Stimulated activated naive B cell treated with anti-CD40 and anti-IgM and Interleukin-4, amounts not matched to agents 10 μg/mL and 1 μg/mL and 100 μg/mL, for 72 hours (primary cell): ENCODE measurements around the gene CD47.

ENCODE experiments used
- ATAC-seq, 2 donors: fragments of 150-1000 bp; cut with Tn5 transposase; replicated peaks; 2 replicates each; pipeline ENCODE4 v1.10.0; 2021; ENCODE audit warnings: moderate library complexity in 1 of 2
- DNase-seq: peaks from one replicate; pipeline ENCODE4 v3.0.0; 2021
- H3K27ac Mint-ChIP-seq: one replicate; pipeline ENCODE4 v1.8.0; 2022; ENCODE audit warnings: mild to moderate bottlenecking, mixed read lengths
- H3K27me3 Mint-ChIP-seq, 2 donors: one replicate each; pipeline ENCODE4 v1.8.0; 2022; ENCODE audit warnings: mixed read lengths in 2 of 2
- H3K36me3 Mint-ChIP-seq, 2 donors: one replicate each; pipeline ENCODE4 v1.8.0; 2022; ENCODE audit warnings: mixed read lengths in 2 of 2, mild to moderate bottlenecking in 1 of 2
- H3K4me1 Mint-ChIP-seq, 2 donors: one replicate each; pipeline ENCODE4 v1.8.0; 2022; ENCODE audit warnings: mixed read lengths in 2 of 2, mild to moderate bottlenecking in 1 of 2
- H3K4me3 Mint-ChIP-seq, 2 donors: one replicate each; pipeline ENCODE4 v1.8.0; 2022; ENCODE audit warnings: mild to moderate bottlenecking in 2 of 2, mixed read lengths in 2 of 2, moderate library complexity in 1 of 2
- H3K9me3 Mint-ChIP-seq, 2 donors: one replicate each; pipeline ENCODE4 v1.8.0; 2022; ENCODE audit warnings: mixed read lengths in 2 of 2, mild to moderate bottlenecking in 1 of 2

The CD47 gene

GRCh38 chr3:108037770-108038169 is 53.1 kb downstream of the CD47 start:
- no peaks in the 10 kb centered on the region for H3K27me3 Mint-ChIP-seq
- H3K36me3 Mint-ChIP-seq: peaks cover 34 to 58% of the 10 kb centered on the region in 2 donors
- ATAC-seq (no peak), DNase-seq (no peak)
- no peaks in the 10 kb centered on the region for H3K9me3 Mint-ChIP-seq
- peak overlapping the region; percentile 70 for H3K27ac Mint-ChIP-seq
- H3K4me1 Mint-ChIP-seq: peaks cover 25 to 35% of the 10 kb centered on the region in 2 donors
- H3K4me3 Mint-ChIP-seq: no peak overlapping the region

- Mint-ChIP-seq H3K4me3 (peak overlapping the region; percentile 0 to 44), H3K27ac (peak overlapping the region; percentile 91), H3K27me3 (no peaks in the 10 kb centered on the region), H3K9me3 (no peaks in the 10 kb centered on the region), H3K4me1 (peaks cover 28 to 35% of the 10 kb centered on the region in 2 donors), H3K36me3 (peaks cover 36 to 55% of the 10 kb centered on the region in 2 donors)
- ATAC-seq (peak; percentile 89 to 93), DNase-seq (peak; percentile 23)
These were observed 53.7 kb downstream of the CD47 start for GRCh38 chr3:108036984-108037741.

DNA sequence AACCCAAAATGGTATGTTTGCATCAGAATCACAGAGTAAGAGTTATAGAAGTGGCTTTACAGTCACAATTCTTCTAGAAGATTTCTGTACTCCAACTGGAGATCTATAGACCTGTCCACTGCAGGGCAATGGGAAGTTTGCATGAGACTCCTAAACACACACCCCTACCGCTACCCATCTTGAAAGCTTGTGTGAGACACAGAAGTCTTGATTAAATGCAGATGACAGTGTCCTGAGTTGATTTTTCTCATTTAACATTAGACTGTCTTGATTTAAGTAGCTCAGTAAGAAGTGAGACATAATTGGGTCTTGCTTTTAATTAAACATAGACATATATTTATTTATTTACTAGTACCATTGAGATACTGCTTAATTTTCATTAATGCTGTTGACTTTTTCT is 54.4 kb downstream of the CD47 start:
- peaks cover 28 to 35% of the 10 kb centered on the region in 2 donors for H3K4me1 Mint-ChIP-seq
- H3K36me3 Mint-ChIP-seq: peaks cover 40 to 57% of the 10 kb centered on the region in 2 donors
- DNase-seq: no peak
- ATAC-seq: no peak
- no peaks in the 10 kb centered on the region for H3K27me3 Mint-ChIP-seq
- no peak overlapping the region for H3K4me3 Mint-ChIP-seq
- peak overlapping the region; percentile 91 for H3K27ac Mint-ChIP-seq
- H3K9me3 Mint-ChIP-seq: no peaks in the 10 kb centered on the region

DNA sequence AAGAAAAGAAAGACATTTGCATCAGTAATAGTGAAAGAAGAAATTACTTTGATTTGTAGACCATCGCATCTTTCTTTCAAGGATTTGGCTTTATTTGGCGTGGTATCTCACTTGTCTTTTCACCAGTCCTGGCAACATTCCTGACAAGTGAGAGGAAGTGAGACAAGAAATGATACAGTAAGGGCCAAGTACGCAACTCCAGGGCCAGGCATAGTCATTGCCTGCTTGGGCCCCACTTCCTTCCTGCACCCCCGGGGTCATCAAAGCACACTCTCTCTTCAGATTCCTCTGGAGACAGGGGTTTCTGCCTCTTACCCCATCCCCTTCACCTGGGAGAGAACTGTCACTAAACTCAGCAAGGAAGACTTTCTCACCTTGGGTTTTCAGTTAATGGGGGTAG is 55.1 kb downstream of the CD47 start:
- H3K4me3 Mint-ChIP-seq: peak overlapping the region in 1 of 2 donors; percentile 23
- H3K36me3 Mint-ChIP-seq: peaks cover 42 to 55% of the 10 kb centered on the region in 2 donors
- DNase-seq: peak; percentile 15
- peak; percentile 51 to 56 for ATAC-seq
- H3K27me3 Mint-ChIP-seq: no peaks in the 10 kb centered on the region
- no peaks in the 10 kb centered on the region for H3K9me3 Mint-ChIP-seq
- peak overlapping the region; percentile 73 for H3K27ac Mint-ChIP-seq
- H3K4me1 Mint-ChIP-seq: peaks cover 28 to 35% of the 10 kb centered on the region in 2 donors

GRCh38 chr3:108031895-108032294 is 58.9 kb downstream of the CD47 start:
- H3K27ac Mint-ChIP-seq: peak overlapping the region; percentile 25
- no peaks in the 10 kb centered on the region for H3K9me3 Mint-ChIP-seq
- no peak for DNase-seq
- no peaks in the 10 kb centered on the region for H3K27me3 Mint-ChIP-seq
- no peak overlapping the region for H3K4me3 Mint-ChIP-seq
- ATAC-seq: no peak
- peaks cover 16 to 18% of the 10 kb centered on the region in 2 donors for H3K4me1 Mint-ChIP-seq
- peaks cover 50 to 59% of the 10 kb centered on the region in 2 donors for H3K36me3 Mint-ChIP-seq

DNA sequence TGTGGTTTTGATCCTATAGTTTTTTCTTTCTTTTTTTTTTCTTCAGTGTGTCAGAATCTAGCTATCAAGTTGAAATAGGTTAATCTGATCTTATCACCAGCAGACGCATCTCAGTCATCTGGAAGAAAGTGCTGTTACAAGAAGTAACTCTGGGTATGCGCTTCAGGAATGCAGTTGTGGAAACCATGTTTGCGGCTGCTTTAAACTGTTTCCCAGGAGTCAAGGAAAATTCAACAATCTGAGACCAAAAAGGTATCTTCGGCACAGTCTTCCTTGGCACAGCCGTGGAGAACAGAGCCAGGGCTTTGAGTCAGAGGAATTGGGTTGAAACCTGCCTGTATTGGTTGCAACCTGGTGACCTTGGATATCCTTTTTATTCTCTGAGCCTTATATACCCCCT is 59.9 kb downstream of the CD47 start:
- H3K4me1 Mint-ChIP-seq: peaks cover 8% of the 10 kb centered on the region in 2 donors
- H3K27me3 Mint-ChIP-seq: no peaks in the 10 kb centered on the region
- DNase-seq (no peak), ATAC-seq (no peak)
- H3K27ac Mint-ChIP-seq: no peak overlapping the region
- H3K4me3 Mint-ChIP-seq: no peak overlapping the region
- H3K9me3 Mint-ChIP-seq: no peaks in the 10 kb centered on the region
- peaks cover 49 to 51% of the 10 kb centered on the region in 2 donors for H3K36me3 Mint-ChIP-seq

DNA sequence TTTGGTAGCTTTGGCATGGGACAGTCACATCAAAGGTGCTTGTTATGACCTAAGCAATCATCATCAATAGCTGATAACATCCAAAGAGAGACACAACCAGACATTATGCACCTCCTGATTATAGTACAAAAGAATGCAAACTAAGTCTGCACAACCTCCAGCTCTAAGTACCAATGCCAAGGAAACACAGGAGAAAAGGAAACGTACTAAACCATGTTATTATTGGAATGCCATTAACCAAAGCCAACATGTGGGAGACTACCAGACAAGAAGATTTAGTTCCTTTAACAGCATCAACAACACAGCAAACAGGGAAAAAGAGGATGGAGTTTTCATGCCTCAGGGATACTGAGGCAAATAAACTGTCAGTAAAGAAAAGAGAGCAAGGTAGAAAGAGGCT is 61.4 kb downstream of the CD47 start:
- peaks cover 0 to 2% of the 10 kb centered on the region in 2 donors for H3K4me1 Mint-ChIP-seq
- no peak overlapping the region for H3K27ac Mint-ChIP-seq
- no peak overlapping the region for H3K4me3 Mint-ChIP-seq
- DNase-seq (no peak), ATAC-seq (no peak)
- H3K27me3 Mint-ChIP-seq: no peaks in the 10 kb centered on the region
- peaks cover 45% of the 10 kb centered on the region in 2 donors for H3K36me3 Mint-ChIP-seq
- H3K9me3 Mint-ChIP-seq: no peaks in the 10 kb centered on the region

- Mint-ChIP-seq H3K4me3 (no peak overlapping the region), H3K27ac (no peak overlapping the region), H3K27me3 (no peaks in the 10 kb centered on the region), H3K36me3 (peaks cover 40% of the 10 kb centered on the region in 2 donors), H3K9me3 (no peaks in the 10 kb centered on the region), H3K4me1 (peaks cover 0 to 2% of the 10 kb centered on the region in 2 donors)
- DNase-seq (no peak), ATAC-seq (no peak)
These were observed 61.9 kb downstream of the CD47 start for GRCh38 chr3:108028896-108029295.

DNA sequence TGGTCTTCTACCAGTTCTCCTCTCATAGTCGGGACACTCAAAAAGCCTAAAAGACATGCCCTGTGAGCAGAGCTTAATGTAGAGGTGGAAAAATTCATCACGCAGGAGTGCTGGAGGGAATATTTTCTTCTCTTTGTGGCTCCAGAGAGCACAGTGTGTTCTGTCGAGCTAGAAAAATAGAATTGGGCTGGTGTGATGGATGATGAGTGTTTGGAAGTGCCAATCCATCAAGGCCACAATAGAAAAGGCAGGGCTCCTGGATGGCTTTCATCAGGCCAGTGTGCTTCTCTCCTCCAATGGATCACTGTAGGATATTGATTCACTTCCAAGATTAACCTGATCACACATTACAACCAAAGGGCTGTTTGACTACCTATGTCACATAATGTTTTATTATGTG is 65.7 kb downstream of the CD47 start:
- H3K36me3 Mint-ChIP-seq: peaks cover 19 to 23% of the 10 kb centered on the region in 2 donors
- no peaks in the 10 kb centered on the region for H3K4me1 Mint-ChIP-seq
- ATAC-seq (no peak), DNase-seq (no peak)
- no peak overlapping the region for H3K27ac Mint-ChIP-seq
- no peaks in the 10 kb centered on the region for H3K27me3 Mint-ChIP-seq
- no peaks in the 10 kb centered on the region for H3K9me3 Mint-ChIP-seq
- no peak overlapping the region for H3K4me3 Mint-ChIP-seq

- no peaks in the 10 kb centered on the region for H3K9me3 Mint-ChIP-seq
- H3K27me3 Mint-ChIP-seq: no peaks in the 10 kb centered on the region
- peaks cover 13 to 20% of the 10 kb centered on the region in 2 donors for H3K36me3 Mint-ChIP-seq
- no peak for DNase-seq
- H3K4me1 Mint-ChIP-seq: no peaks in the 10 kb centered on the region
- H3K27ac Mint-ChIP-seq: no peak overlapping the region
- ATAC-seq: no peak
- no peak overlapping the region for H3K4me3 Mint-ChIP-seq
These were observed 66.5 kb downstream of the CD47 start for GRCh38 chr3:108024146-108024850.

DNA sequence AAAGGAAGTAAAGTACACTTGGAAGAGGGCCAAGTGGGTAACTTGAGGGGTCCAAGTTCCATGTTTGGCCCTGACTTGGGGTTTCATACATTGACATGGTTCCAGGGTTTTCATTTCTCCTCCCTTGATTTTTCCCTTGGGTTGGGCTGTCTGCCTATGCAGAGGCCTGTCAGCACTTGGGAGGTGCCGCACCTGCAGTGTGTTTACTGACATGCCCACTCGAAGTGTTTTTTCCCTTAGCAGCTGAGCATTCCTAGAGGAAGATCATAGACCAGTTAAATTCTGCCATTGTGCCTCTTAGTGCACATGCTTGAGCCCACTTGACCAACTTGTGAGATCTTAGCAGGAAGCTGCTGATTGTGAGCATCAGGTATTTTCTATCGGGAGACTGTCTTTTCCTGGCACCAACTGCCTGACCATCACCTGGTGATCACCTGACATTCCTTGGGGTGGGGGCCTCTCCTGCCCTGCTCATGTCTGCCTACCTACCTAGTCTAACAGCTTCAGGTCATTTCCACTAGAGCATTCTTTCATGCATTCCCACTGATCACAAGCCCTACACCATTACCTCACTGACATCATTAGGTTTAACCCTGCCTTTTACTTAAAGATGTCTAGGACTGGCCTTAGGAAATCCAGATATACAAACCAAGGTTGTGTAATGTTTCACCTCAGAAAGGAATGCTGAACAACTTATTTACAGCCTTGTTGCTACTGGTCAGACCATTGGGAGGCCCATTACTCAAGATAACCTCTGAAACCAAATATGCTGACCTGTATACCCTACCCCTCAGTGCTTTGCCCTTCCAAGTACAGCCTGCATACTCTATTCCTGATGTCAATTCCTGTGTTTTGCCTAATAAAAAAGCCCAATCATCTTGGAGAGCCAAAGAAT is 68.3 kb downstream of the CD47 start:
- Mint-ChIP-seq H3K9me3 (no peaks in the 10 kb centered on the region), H3K27ac (no peak overlapping the region), H3K36me3 (peaks cover 3 to 8% of the 10 kb centered on the region in 2 donors), H3K4me1 (peaks cover 6 to 9% of the 10 kb centered on the region in 2 donors), H3K4me3 (no peak overlapping the region), H3K27me3 (peaks cover 6 to 9% of the 10 kb centered on the region in 2 donors)
- DNase-seq: no peak
- no peak for ATAC-seq

DNA sequence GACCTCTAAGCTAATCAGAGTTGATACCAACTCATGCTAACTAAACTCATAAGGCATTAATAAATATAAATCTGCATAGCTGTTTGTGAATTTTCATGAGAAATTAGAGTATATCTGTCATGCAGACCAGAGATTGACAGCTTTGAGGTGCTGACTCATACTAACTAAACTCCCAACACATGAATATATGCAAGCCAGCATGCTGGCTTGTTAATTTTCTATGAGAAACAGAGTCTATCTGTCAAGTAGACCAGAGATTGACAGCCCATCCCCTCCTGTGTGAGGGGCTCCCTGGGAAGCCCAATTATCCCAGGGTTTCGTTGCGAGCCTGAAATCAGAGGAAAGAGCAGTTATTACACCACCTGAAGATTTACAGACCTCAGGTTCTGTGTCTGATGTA is 69.3 kb downstream of the CD47 start:
- H3K36me3 Mint-ChIP-seq: peaks cover under 1 to 6% of the 10 kb centered on the region in 2 donors
- H3K27ac Mint-ChIP-seq: no peak overlapping the region
- DNase-seq: no peak
- no peak for ATAC-seq
- peaks cover 0 to 1% of the 10 kb centered on the region in 2 donors for H3K9me3 Mint-ChIP-seq
- H3K27me3 Mint-ChIP-seq: peaks cover 9 to 12% of the 10 kb centered on the region in 2 donors
- no peak overlapping the region for H3K4me3 Mint-ChIP-seq
- H3K4me1 Mint-ChIP-seq: peaks cover 7 to 12% of the 10 kb centered on the region in 2 donors

DNA sequence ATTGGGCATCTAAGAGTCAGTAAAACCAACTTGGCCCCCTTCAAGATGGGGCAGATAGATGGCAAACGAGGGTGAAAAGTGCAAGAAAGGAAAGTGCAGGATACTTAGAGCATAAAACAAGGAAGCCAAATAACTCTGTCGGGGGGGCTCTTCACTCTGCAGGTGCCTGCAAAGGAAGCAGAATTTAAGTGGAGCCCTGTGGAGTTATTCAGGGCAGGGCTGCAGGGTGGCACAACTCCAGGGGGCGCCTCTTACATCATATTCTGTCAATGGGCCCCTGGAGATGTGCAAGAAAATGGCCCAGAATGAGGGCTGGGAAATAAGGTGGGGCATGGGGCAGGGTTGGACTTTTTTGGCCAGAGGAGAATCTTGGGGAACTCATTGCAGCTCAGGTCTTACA is 69.7 kb downstream of the CD47 start:
- no peak for DNase-seq
- Mint-ChIP-seq H3K9me3 (peaks cover 0 to 1% of the 10 kb centered on the region in 2 donors), H3K27me3 (peaks cover 13 to 15% of the 10 kb centered on the region in 2 donors), H3K4me3 (no peak overlapping the region), H3K27ac (no peak overlapping the region), H3K4me1 (peaks cover 7 to 16% of the 10 kb centered on the region in 2 donors), H3K36me3 (peaks cover 3 to 4% of the 10 kb centered on the region in 2 donors)
- ATAC-seq: no peak

DNA sequence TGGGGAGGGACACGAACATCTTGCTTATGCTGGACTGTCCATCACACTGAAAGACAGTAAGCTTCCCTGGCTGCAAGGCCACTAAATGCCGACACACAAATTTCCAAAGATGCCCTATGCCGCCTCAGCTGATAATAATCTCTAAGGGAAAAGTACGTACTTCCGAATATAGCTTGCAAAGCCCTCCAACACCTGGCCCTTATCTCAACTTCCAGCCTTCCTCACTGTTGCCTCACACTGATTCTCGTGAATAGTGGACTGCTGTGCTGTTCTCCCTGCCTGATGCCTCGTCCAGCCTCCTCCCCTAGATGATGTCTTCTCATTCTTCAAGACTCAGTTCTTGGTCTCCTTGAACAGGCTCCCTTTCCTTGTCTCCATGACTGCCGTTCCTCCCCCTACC is 72.3 kb downstream of the CD47 start:
- no peak for ATAC-seq
- no peak for DNase-seq
- Mint-ChIP-seq H3K9me3 (peaks cover 0 to 1% of the 10 kb centered on the region in 2 donors), H3K36me3 (peaks cover 3 to 7% of the 10 kb centered on the region in 2 donors), H3K27ac (no peak overlapping the region), H3K27me3 (peaks cover 15 to 18% of the 10 kb centered on the region in 2 donors), H3K4me3 (no peak overlapping the region), H3K4me1 (peaks cover 7 to 16% of the 10 kb centered on the region in 2 donors)
